T-helper 2 cell treated with Interferon-gamma antibody and Interleukin-4, amounts not matched to agents 5 μg/mL and 100 μg/mL, for 36 hours (primary cell): Measurements from ENCODE around the gene PCDHGC5.

Experiments
- DNase-seq: peaks from one replicate; pipeline ENCODE4 v3.0.0; 2021; ENCODE audit warnings: low spot score
- H3K27ac Mint-ChIP-seq: one replicate; pipeline ENCODE4 v1.8.0; 2021; ENCODE audit warnings: mild to moderate bottlenecking, mixed read lengths
- H3K27me3 Mint-ChIP-seq: one replicate; pipeline ENCODE4 v1.8.0; 2021; ENCODE audit warnings: low read depth, mixed read lengths
- H3K36me3 Mint-ChIP-seq: one replicate; pipeline ENCODE4 v1.8.0; 2021; ENCODE audit warnings: low read depth, mixed read lengths
- H3K4me1 Mint-ChIP-seq: one replicate; pipeline ENCODE4 v1.8.0; 2021; ENCODE audit warnings: low read depth, mixed read lengths
- H3K4me3 Mint-ChIP-seq: one replicate; pipeline ENCODE4 v1.8.0; 2022; ENCODE audit warnings: mild to moderate bottlenecking, moderate library complexity, mixed read lengths
- H3K9me3 Mint-ChIP-seq: one replicate; pipeline ENCODE4 v1.8.0; 2021; ENCODE audit warnings: mixed read lengths

PCDHGC5 gene

GRCh38 chr5:141488591-141489561 is at the start of gene PCDHGC5:
Gene PCDHGC5, plus strand, starts transcription at chr5:141489081. Its CDS starts 160 bp downstream, at chr5:141489241.
- no peak for DNase-seq
- Mint-ChIP-seq H3K9me3 (no peaks in the 10 kb centered on the region), H3K27me3 (peaks cover 66% of the 10 kb centered on the region), H3K4me3 (no peak within 1 kb of the TSS), H3K27ac (no peak within 1 kb of the TSS), H3K36me3 (no peaks in the 10 kb centered on the region), H3K4me1 (no peaks in the 10 kb centered on the region)

GRCh38 chr5:141439411-141440141 is 49.3 kb upstream of the PCDHGC5 start:
- no peaks in the 10 kb centered on the region for H3K4me1 Mint-ChIP-seq
- no peaks in the 10 kb centered on the region for H3K27me3 Mint-ChIP-seq
- H3K9me3 Mint-ChIP-seq, result peaks cover 3% of the 10 kb centered on the region

GRCh38 chr5:141440341-141440740 is 48.5 kb upstream of the PCDHGC5 start:
- peaks cover 3% of the 10 kb centered on the region for H3K9me3 Mint-ChIP-seq
- no peak overlapping the region for H3K4me3 Mint-ChIP-seq
- no peaks in the 10 kb centered on the region for H3K27me3 Mint-ChIP-seq
- DNase-seq, result no peak
- no peaks in the 10 kb centered on the region for H3K36me3 Mint-ChIP-seq
- no peak overlapping the region for H3K27ac Mint-ChIP-seq
- no peaks in the 10 kb centered on the region for H3K4me1 Mint-ChIP-seq

More at GRCh38 chr5:141439411-141440141, 49.3 kb upstream of the PCDHGC5 start:
- no peak for DNase-seq
- Mint-ChIP-seq H3K36me3 (no peaks in the 10 kb centered on the region), H3K4me3 (no peak overlapping the region), H3K27ac (no peak overlapping the region)

GRCh38 chr5:141441571-141442170 is 47.2 kb upstream of the PCDHGC5 start:
- H3K36me3 Mint-ChIP-seq, result no peaks in the 10 kb centered on the region
- H3K27ac Mint-ChIP-seq, result no peak overlapping the region
- H3K27me3 Mint-ChIP-seq, result no peaks in the 10 kb centered on the region
- H3K4me1 Mint-ChIP-seq, result no peaks in the 10 kb centered on the region
- no peak for DNase-seq
- no peak overlapping the region for H3K4me3 Mint-ChIP-seq
- H3K9me3 Mint-ChIP-seq, result peaks cover 3% of the 10 kb centered on the region

GRCh38 chr5:141465351-141465750 is 23.5 kb upstream of the PCDHGC5 start:
- Mint-ChIP-seq H3K9me3 (no peaks in the 10 kb centered on the region), H3K27ac (no peak overlapping the region), H3K36me3 (no peaks in the 10 kb centered on the region), H3K4me3 (no peak overlapping the region), H3K4me1 (no peaks in the 10 kb centered on the region), H3K27me3 (no peaks in the 10 kb centered on the region)
- no peak for DNase-seq

GRCh38 chr5:141475625-141476131 is 13.2 kb upstream of the PCDHGC5 start, which contains the start of gene PCDHGC3:
Gene PCDHGC3, plus strand, starts transcription at chr5:141475966. Its CDS starts 151 bp downstream, at chr5:141476117.
- Mint-ChIP-seq H3K4me1 (peaks cover 14% of the 10 kb centered on the region), H3K36me3 (no peaks in the 10 kb centered on the region), H3K27me3 (peaks cover 63% of the 10 kb centered on the region), H3K27ac (no peak within 1 kb of the TSS), H3K9me3 (no peaks in the 10 kb centered on the region), H3K4me3 (peak within 1 kb of the TSS; percentile 86)
- DNase-seq, result peak; percentile 31

- H3K4me3 Mint-ChIP-seq, result peak overlapping the region; percentile 86
- no peaks in the 10 kb centered on the region for H3K9me3 Mint-ChIP-seq
- H3K27me3 Mint-ChIP-seq, result peaks cover 65% of the 10 kb centered on the region
- H3K36me3 Mint-ChIP-seq, result no peaks in the 10 kb centered on the region
- H3K4me1 Mint-ChIP-seq, result peaks cover 14% of the 10 kb centered on the region
- no peak for DNase-seq
- H3K27ac Mint-ChIP-seq, result no peak overlapping the region
Observed at GRCh38 chr5:141476132-141476911, 12.6 kb upstream of the PCDHGC5 start.

- Mint-ChIP-seq H3K4me3 (peak overlapping the region; percentile 86), H3K4me1 (peaks cover 14% of the 10 kb centered on the region), H3K27me3 (peaks cover 68% of the 10 kb centered on the region)
Observed at GRCh38 chr5:141477044-141477575, 11.8 kb upstream of the PCDHGC5 start.

GRCh38 chr5:141477815-141478214 is 11.1 kb upstream of the PCDHGC5 start:
- peaks cover 14% of the 10 kb centered on the region for H3K4me1 Mint-ChIP-seq
- no peaks in the 10 kb centered on the region for H3K9me3 Mint-ChIP-seq
- no peak for DNase-seq
- no peaks in the 10 kb centered on the region for H3K36me3 Mint-ChIP-seq
- no peak overlapping the region for H3K4me3 Mint-ChIP-seq
- peaks cover 75% of the 10 kb centered on the region for H3K27me3 Mint-ChIP-seq
- no peak overlapping the region for H3K27ac Mint-ChIP-seq

More at GRCh38 chr5:141477044-141477575, 11.8 kb upstream of the PCDHGC5 start:
- no peak for DNase-seq
- Mint-ChIP-seq H3K9me3 (no peaks in the 10 kb centered on the region), H3K36me3 (no peaks in the 10 kb centered on the region), H3K27ac (no peak overlapping the region)

- Mint-ChIP-seq H3K27ac (no peak overlapping the region), H3K4me3 (no peak overlapping the region), H3K4me1 (peaks cover 14% of the 10 kb centered on the region), H3K27me3 (peaks cover 80% of the 10 kb centered on the region), H3K9me3 (no peaks in the 10 kb centered on the region), H3K36me3 (no peaks in the 10 kb centered on the region)
- DNase-seq, result no peak
Observed at GRCh38 chr5:141478321-141478945, 10.4 kb upstream of the PCDHGC5 start.

- peaks cover 14% of the 10 kb centered on the region for H3K4me1 Mint-ChIP-seq
- H3K27me3 Mint-ChIP-seq, result peaks cover 83% of the 10 kb centered on the region
- no peaks in the 10 kb centered on the region for H3K9me3 Mint-ChIP-seq
- H3K4me3 Mint-ChIP-seq, result no peak overlapping the region
- no peaks in the 10 kb centered on the region for H3K36me3 Mint-ChIP-seq
- no peak overlapping the region for H3K27ac Mint-ChIP-seq
- no peak for DNase-seq
Observed at GRCh38 chr5:141479776-141480175, 9.1 kb upstream of the PCDHGC5 start.

- Mint-ChIP-seq H3K9me3 (no peaks in the 10 kb centered on the region), H3K4me3 (no peak overlapping the region), H3K27me3 (peaks cover 71% of the 10 kb centered on the region), H3K36me3 (no peaks in the 10 kb centered on the region), H3K4me1 (no peaks in the 10 kb centered on the region), H3K27ac (no peak overlapping the region)
- DNase-seq, result no peak
Observed at GRCh38 chr5:141483902-141484301, 5.0 kb upstream of the PCDHGC5 start.
